Gastrocnemius medialis (tissue), 4 donors: ENCODE measurements around the gene CD79A.

Experiments
- CTCF ChIP-seq, 5 experiments: fragments of 450-650 bp in 3 of 5; fragments of 200-600 bp in 2 of 5; sonication (generic) in 2 of 5; IDR thresholded peaks in 4 of 5; conservative IDR thresholded peaks in 1 of 5; 1 replicate in 4 of 5; 2 replicates in 1 of 5; pipeline ENCODE4 v1.5.1; 2016 to 2019; ENCODE audit warnings: antibody characterized with exemption in 5 of 5, mild to moderate bottlenecking in 3 of 5, moderate library complexity in 3 of 5
- POLR2A ChIP-seq, 2 donors: fragments of 450-650 bp; IDR thresholded peaks; one replicate each; pipeline ENCODE4 v1.6.1; 2017; ENCODE audit warnings: antibody characterized with exemption in 2 of 2, mild to moderate bottlenecking in 2 of 2, moderate library complexity in 2 of 2

- no peak for TF ChIP-seq POLR2A (IDR thresholded peaks at IDR 0.05)
- no peak for TF ChIP-seq CTCF (IDR thresholded peaks at IDR 0.05 in 4 of 5, conservative IDR thresholded peaks at IDR 0.05 in 1 of 5)
Observed at GRCh38 chr19:41910240-41910991, 33.3 kb downstream of the CD79A start.
